Measurements from ENCODE around the gene CALCR. TPM values are rescaled to one million over a fixed set of nuclear protein-coding genes. Genes with fewer than 3 reads are reported as not detected.

CALCR gene
- total and polyA plus RNA-seq, 2 experiments from 2014 or later = 0.07 TPM; not detected in 1

GRCh38 chr7:93574269-93574645 lies 267 bp downstream of the CALCR start:
- no peaks in the 10 kb centered on the region for H3K36me3 ChIP-seq (replicated peaks; ENCODE audit: insufficient read depth, low read depth)
- peaks cover 7% of the 10 kb centered on the region for H3K4me1 ChIP-seq (ENCODE audit: insufficient read depth)
- H3K4me2 ChIP-seq = peak overlapping the region; percentile 89
- no peak for DNase-seq (ENCODE audit: low spot score)
- H3K27ac ChIP-seq = no peak overlapping the region
- no peak overlapping the region for H3K4me3 ChIP-seq
- peaks cover 83% of the 10 kb centered on the region for H3K27me3 ChIP-seq
- WGBS (ENCODE audit: low lambda C conversion rate, missing lambda C conversion rate) = 2% methylated on average over 19 of the region's 19 CpGs
- H3K9me2 ChIP-seq (replicated peaks; ENCODE audit: insufficient read depth) = no peaks in the 10 kb centered on the region
- no peak overlapping the region for H2AFZ ChIP-seq
- H3K9me3 ChIP-seq (ENCODE audit: low read depth) = no peaks in the 10 kb centered on the region
- H3K79me2 ChIP-seq = no peaks in the 10 kb centered on the region
- no peaks in the 10 kb centered on the region for H4K20me1 ChIP-seq (ENCODE audit: insufficient read depth, poor library complexity, severe bottlenecking)
- TF ChIP-seq EZH2phosphoT487 (IDR thresholded peaks at IDR 0.05; ENCODE audit: low read depth, severe bottlenecking, unreplicated experiment) (no peak), CTCF (IDR thresholded peaks at IDR 0.05; ENCODE audit: poor library complexity) (no peak), EZH2 (IDR thresholded peaks at IDR 0.05; ENCODE audit: borderline replicate concordance) (no peak)

- no peak for TF ChIP-seq CTCF (IDR thresholded peaks at IDR 0.05; ENCODE audit: poor library complexity)
- no peak for TF ChIP-seq EZH2phosphoT487 (IDR thresholded peaks at IDR 0.05; ENCODE audit: low read depth, severe bottlenecking, unreplicated experiment)
- no peak for TF ChIP-seq EZH2 (IDR thresholded peaks at IDR 0.05; ENCODE audit: borderline replicate concordance)
- Histone ChIP-seq H4K20me1 (ENCODE audit: insufficient read depth, poor library complexity, severe bottlenecking) (no peaks in the 10 kb centered on the region), H3K27ac (no peak overlapping the region), H3K9me3 (ENCODE audit: low read depth) (no peaks in the 10 kb centered on the region), H3K4me3 (no peak overlapping the region), H3K36me3 (replicated peaks; ENCODE audit: insufficient read depth, low read depth) (no peaks in the 10 kb centered on the region), H3K4me2 (no peak overlapping the region), H3K9me2 (replicated peaks; ENCODE audit: insufficient read depth) (no peaks in the 10 kb centered on the region), H3K79me2 (no peaks in the 10 kb centered on the region), H3K27me3 (peaks cover 55% of the 10 kb centered on the region), H2AFZ (no peak overlapping the region), H3K4me1 (ENCODE audit: insufficient read depth) (no peaks in the 10 kb centered on the region)
- 93% methylated on average over 2 of the region's 2 CpGs for WGBS (ENCODE audit: low lambda C conversion rate, missing lambda C conversion rate)
- no peak for DNase-seq (ENCODE audit: low spot score)
These were observed 5.3 kb downstream of the CALCR start for GRCh38 chr7:93569189-93569588.

GRCh38 chr7:93566876-93567275 lies 7.6 kb downstream of the CALCR start:
- TF ChIP-seq EZH2phosphoT487 (IDR thresholded peaks at IDR 0.05; ENCODE audit: low read depth, severe bottlenecking, unreplicated experiment) (no peak), CTCF (IDR thresholded peaks at IDR 0.05; ENCODE audit: poor library complexity) (no peak), EZH2 (IDR thresholded peaks at IDR 0.05; ENCODE audit: borderline replicate concordance) (no peak)
- no peak for DNase-seq (ENCODE audit: low spot score)
- Histone ChIP-seq H3K4me3 (no peak overlapping the region), H3K4me1 (ENCODE audit: insufficient read depth) (no peaks in the 10 kb centered on the region), H3K27ac (no peak overlapping the region), H2AFZ (no peak overlapping the region), H3K36me3 (replicated peaks; ENCODE audit: insufficient read depth, low read depth) (no peaks in the 10 kb centered on the region), H3K9me2 (replicated peaks; ENCODE audit: insufficient read depth) (no peaks in the 10 kb centered on the region), H4K20me1 (ENCODE audit: insufficient read depth, poor library complexity, severe bottlenecking) (no peaks in the 10 kb centered on the region), H3K79me2 (no peaks in the 10 kb centered on the region), H3K27me3 (peaks cover 32% of the 10 kb centered on the region), H3K9me3 (ENCODE audit: low read depth) (no peaks in the 10 kb centered on the region), H3K4me2 (no peak overlapping the region)

DNA sequence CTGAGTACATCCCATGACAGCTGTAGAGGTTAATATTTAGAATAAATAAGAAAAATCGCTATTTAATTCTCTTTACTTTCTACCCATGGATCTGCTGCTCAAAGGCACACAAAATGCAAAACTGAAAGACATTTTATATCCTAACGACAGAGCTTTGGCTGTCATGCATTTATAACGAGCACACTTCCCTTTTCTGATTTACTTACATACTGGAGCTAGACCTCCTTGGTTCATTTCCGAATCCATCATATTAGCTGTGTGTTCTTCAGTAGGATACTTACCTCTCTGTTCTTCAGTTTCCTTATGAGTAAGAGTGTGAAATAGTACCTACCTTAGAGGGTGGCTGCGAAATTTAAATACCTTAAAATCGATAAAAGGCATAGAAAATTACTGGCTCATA lies 10.9 kb downstream of the CALCR start:
- Histone ChIP-seq H3K4me2 (no peak overlapping the region), H3K4me1 (ENCODE audit: insufficient read depth) (no peaks in the 10 kb centered on the region), H3K9me3 (ENCODE audit: low read depth) (no peaks in the 10 kb centered on the region), H2AFZ (no peak overlapping the region), H3K4me3 (no peak overlapping the region), H3K27me3 (peaks cover 7% of the 10 kb centered on the region), H3K27ac (no peak overlapping the region), H3K36me3 (replicated peaks; ENCODE audit: insufficient read depth, low read depth) (no peaks in the 10 kb centered on the region), H4K20me1 (ENCODE audit: insufficient read depth, poor library complexity, severe bottlenecking) (no peaks in the 10 kb centered on the region), H3K79me2 (no peaks in the 10 kb centered on the region), H3K9me2 (replicated peaks; ENCODE audit: insufficient read depth) (no peaks in the 10 kb centered on the region)
- TF ChIP-seq CTCF (IDR thresholded peaks at IDR 0.05; ENCODE audit: poor library complexity) = no peak
- TF ChIP-seq EZH2 (IDR thresholded peaks at IDR 0.05; ENCODE audit: borderline replicate concordance) = no peak
- no peak for TF ChIP-seq EZH2phosphoT487 (IDR thresholded peaks at IDR 0.05; ENCODE audit: low read depth, severe bottlenecking, unreplicated experiment)
- DNase-seq (ENCODE audit: low spot score) = no peak
- WGBS (ENCODE audit: low lambda C conversion rate, missing lambda C conversion rate) = 66% methylated on average over 6 of the region's 6 CpGs

Measured in hepatocyte (in vitro differentiated cells).